Osteocyte (in vitro differentiated cells): ENCODE data around the gene SEC14L1. TPM values are rescaled to one million over a fixed set of nuclear protein-coding genes. Genes with fewer than 3 reads are reported as not detected.

Experiments
- DNase-seq: peaks from one replicate; pipeline ENCODE4 v3.0.0; 2021; ENCODE audit warnings: mixed read lengths; ENCODE audit not compliant: unreplicated experiment; ENCODE audit errors: extremely low spot score
- H3K27ac Mint-ChIP-seq: one replicate; pipeline ENCODE4 v1.8.0; 2021; ENCODE audit warnings: mild to moderate bottlenecking, mixed read lengths; ENCODE audit not compliant: unreplicated experiment
- H3K27me3 Mint-ChIP-seq: one replicate; pipeline ENCODE4 v1.8.0; 2021; ENCODE audit warnings: mixed read lengths; ENCODE audit not compliant: unreplicated experiment
- H3K36me3 Mint-ChIP-seq: one replicate; pipeline ENCODE4 v1.8.0; 2021; ENCODE audit warnings: mixed read lengths; ENCODE audit not compliant: unreplicated experiment
- H3K4me1 Mint-ChIP-seq: one replicate; pipeline ENCODE4 v1.8.0; 2021; ENCODE audit warnings: mixed read lengths; ENCODE audit not compliant: unreplicated experiment
- H3K4me3 Mint-ChIP-seq: one replicate; pipeline ENCODE4 v1.8.0; 2021; ENCODE audit warnings: mild to moderate bottlenecking, moderate library complexity, mixed read lengths; ENCODE audit not compliant: unreplicated experiment
- H3K9me3 Mint-ChIP-seq: one replicate; pipeline ENCODE4 v1.8.0; 2021; ENCODE audit warnings: mixed read lengths; ENCODE audit not compliant: unreplicated experiment
- CTCF ChIP-seq: fragments of 200-600 bp; sonication (generic); IDR thresholded peaks from 2 replicates; pipeline ENCODE4 v1.5.0; 2021; ENCODE audit warnings: antibody characterized with exemption, mild to moderate bottlenecking, moderate library complexity
- total RNA-seq: library from RNA; stranded (reverse); gene quantifications from 2 replicates; pipeline ENCODE4 v1.2.1, GENCODE V29; 2021

The SEC14L1 gene
- total RNA-seq, 1 donor from 2014 or later: 82.9 TPM

DNA sequence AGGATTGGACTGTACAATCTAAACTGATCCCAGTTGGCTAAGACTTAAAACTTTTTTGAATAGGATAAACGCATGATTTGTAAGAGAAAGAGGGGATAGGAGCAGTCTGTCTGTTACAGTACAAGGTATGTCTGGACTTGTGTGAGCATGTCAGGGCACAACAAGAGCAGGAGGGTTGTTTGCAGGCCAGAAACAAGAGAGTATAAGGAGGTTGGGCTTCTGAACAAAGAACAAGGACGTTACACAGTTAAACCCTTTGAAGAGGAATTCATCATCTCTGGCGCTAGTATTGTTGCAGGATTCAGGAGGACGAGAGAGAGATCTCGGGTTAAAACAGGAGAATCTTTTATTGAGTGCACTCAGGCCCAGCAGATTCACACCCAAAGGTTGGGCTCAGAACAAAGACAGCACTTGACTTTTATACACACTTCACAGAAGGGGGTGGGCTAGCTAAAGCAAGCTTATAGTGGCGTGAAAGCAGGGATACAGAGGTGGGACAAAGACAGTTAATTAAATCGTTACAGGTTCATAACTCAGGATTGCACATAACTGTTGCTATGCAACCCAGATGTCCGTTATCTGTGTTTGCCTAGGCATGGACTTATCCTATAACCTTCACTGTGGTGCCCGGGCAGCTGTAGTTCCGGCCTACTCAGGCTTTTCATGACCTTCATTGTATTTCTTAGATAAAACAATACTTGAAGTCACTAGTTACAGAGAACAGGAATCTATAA lies 34.3 kb downstream of the SEC14L1 start:
- no peak overlapping the region for H3K4me3 Mint-ChIP-seq
- no peak for DNase-seq
- H3K27ac Mint-ChIP-seq: no peak overlapping the region
- H3K27me3 Mint-ChIP-seq: no peaks in the 10 kb centered on the region
- peaks cover 18% of the 10 kb centered on the region for H3K36me3 Mint-ChIP-seq
- no peaks in the 10 kb centered on the region for H3K4me1 Mint-ChIP-seq
- H3K9me3 Mint-ChIP-seq: peaks cover 10% of the 10 kb centered on the region
- TF ChIP-seq CTCF: no peak

DNA sequence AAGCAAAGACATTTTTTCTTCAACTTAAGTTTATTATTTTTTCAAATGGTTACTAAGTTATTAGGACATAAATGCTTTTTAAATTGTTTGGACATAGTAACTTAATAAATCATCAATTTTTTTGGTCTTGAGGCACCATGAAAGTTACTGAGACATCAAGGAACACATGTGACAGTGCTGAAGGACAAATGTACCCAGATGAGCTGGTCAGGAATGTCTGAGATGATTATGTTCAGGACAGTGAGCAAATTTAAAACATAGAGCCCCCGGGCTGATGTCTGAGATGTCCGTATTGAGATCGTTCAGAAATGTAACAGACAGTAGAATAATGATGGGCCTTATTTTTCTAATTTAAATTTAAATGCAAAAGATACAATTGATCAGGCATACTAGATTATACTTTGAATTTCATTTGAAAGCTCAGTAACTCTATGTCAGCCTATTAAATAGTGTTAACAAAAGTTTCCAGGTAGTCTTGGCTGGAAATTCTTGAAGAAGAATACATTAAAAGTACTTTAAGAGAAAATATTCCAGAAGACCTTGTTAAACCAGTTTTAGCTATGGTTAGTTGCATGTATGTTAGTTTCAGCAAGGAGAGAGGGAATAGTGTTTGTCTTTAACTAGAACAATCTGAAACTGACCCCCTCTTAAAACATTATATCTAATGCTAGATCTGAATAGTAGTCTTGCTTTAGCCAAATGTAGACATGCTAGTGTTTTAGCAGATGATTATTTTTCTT lies 36.4 kb downstream of the SEC14L1 start:
- Mint-ChIP-seq H3K27me3 (no peaks in the 10 kb centered on the region), H3K9me3 (peaks cover 10% of the 10 kb centered on the region), H3K36me3 (peaks cover 20% of the 10 kb centered on the region), H3K4me1 (peaks cover 6% of the 10 kb centered on the region), H3K4me3 (no peak overlapping the region), H3K27ac (no peak overlapping the region)
- no peak for DNase-seq
- TF ChIP-seq CTCF: no peak

DNA sequence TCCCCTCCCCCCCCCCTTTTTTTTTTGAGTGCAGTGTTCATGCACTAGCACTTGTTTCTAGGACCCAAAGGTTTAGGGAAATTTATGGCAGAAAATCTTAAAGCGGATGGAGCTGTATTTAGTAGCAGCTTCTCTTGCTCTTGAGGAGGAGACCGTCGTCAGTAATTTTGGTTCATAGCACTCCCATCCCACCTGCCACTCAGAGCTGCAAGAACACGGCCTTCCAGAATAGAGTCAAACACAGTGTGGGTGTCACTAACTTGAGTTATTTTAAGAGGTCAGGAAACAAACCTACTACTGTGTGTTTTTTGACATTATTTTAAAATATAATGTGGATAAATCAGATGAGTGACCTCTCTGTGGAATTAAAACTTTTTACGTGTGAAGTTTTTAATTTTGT lies 37.3 kb downstream of the SEC14L1 start:
- Mint-ChIP-seq H3K4me3 (no peak overlapping the region), H3K9me3 (peaks cover 7% of the 10 kb centered on the region), H3K36me3 (peaks cover 20% of the 10 kb centered on the region), H3K27ac (no peak overlapping the region), H3K27me3 (no peaks in the 10 kb centered on the region), H3K4me1 (peaks cover 12% of the 10 kb centered on the region)
- TF ChIP-seq CTCF: no peak
- DNase-seq: no peak

GRCh38 chr17:77178563-77178962 lies 37.8 kb downstream of the SEC14L1 start:
- no peaks in the 10 kb centered on the region for H3K27me3 Mint-ChIP-seq
- no peak for TF ChIP-seq CTCF
- H3K36me3 Mint-ChIP-seq: peaks cover 17% of the 10 kb centered on the region
- H3K9me3 Mint-ChIP-seq: peaks cover 7% of the 10 kb centered on the region
- H3K27ac Mint-ChIP-seq: no peak overlapping the region
- DNase-seq: no peak
- H3K4me3 Mint-ChIP-seq: no peak overlapping the region
- peaks cover 13% of the 10 kb centered on the region for H3K4me1 Mint-ChIP-seq
